ENCODE results near the gene RANBP10.

The RANBP10 gene

GRCh38 chr16:67678354-67679023 lies 127.9 kb downstream of the RANBP10 start:
- H3K27ac ChIP-seq = peak overlapping the region; percentile 37
- TF ChIP-seq ZFX (IDR thresholded peaks at IDR 0.05; ENCODE audit: borderline replicate concordance) (no peak), CTCF (IDR thresholded peaks at IDR 0.05) (no peak)

GRCh38 chr16:67677712-67678111 lies 128.6 kb downstream of the RANBP10 start:
- TF ChIP-seq ZFX (IDR thresholded peaks at IDR 0.05; ENCODE audit: borderline replicate concordance) = no peak
- no peak for TF ChIP-seq CTCF (IDR thresholded peaks at IDR 0.05)
- H3K27ac ChIP-seq = peak overlapping the region; percentile 37

- H3K27ac ChIP-seq = peak overlapping the region; percentile 37; the same call in 1 of the 2 replicates
- TF ChIP-seq CTCF (IDR thresholded peaks at IDR 0.05) (no peak), ZFX (IDR thresholded peaks at IDR 0.05; ENCODE audit: borderline replicate concordance) (no peak)
Measured at GRCh38 chr16:67676939-67677338, 129.4 kb downstream of the RANBP10 start.

GRCh38 chr16:67676516-67676915 lies 129.8 kb downstream of the RANBP10 start:
- TF ChIP-seq ZFX (IDR thresholded peaks at IDR 0.05; ENCODE audit: borderline replicate concordance) = no peak
- no peak for TF ChIP-seq CTCF (IDR thresholded peaks at IDR 0.05)
- peak overlapping the region; percentile 37; the same call in 1 of the 2 replicates for H3K27ac ChIP-seq

GRCh38 chr16:67675999-67676398 lies 130.4 kb downstream of the RANBP10 start:
- no peak overlapping the region for H3K27ac ChIP-seq
- TF ChIP-seq CTCF (IDR thresholded peaks at IDR 0.05) (no peak), ZFX (IDR thresholded peaks at IDR 0.05; ENCODE audit: borderline replicate concordance) (no peak)

GRCh38 chr16:67675579-67675935 lies 130.8 kb downstream of the RANBP10 start:
- no peak for TF ChIP-seq ZFX (IDR thresholded peaks at IDR 0.05; ENCODE audit: borderline replicate concordance)
- no peak for TF ChIP-seq CTCF (IDR thresholded peaks at IDR 0.05)
- H3K27ac ChIP-seq = no peak overlapping the region

GRCh38 chr16:67674851-67675578 lies 131.3 kb downstream of the RANBP10 start:
- H3K27ac ChIP-seq = no peak overlapping the region
- TF ChIP-seq ZFX (IDR thresholded peaks at IDR 0.05; ENCODE audit: borderline replicate concordance) (no peak), CTCF (IDR thresholded peaks at IDR 0.05) (no peak)

Measured in 22Rv1 (cell line).